Retinal pigment epithelial cell (primary cell): ENCODE data around the gene NSUN2.

Experiments used
- DNase-seq: peaks from one replicate; pipeline ENCODE4 v3.0.0-alpha.2; 2010; ENCODE audit warnings: low read depth
- H3K4me3 ChIP-seq: 2 replicates; pipeline ENCODE4 v1.5.1; 2011; ENCODE audit warnings: mild to moderate bottlenecking, low read length, control low read depth, moderate library complexity
- CTCF ChIP-seq: conservative IDR thresholded peaks from 2 replicates; pipeline ENCODE4 v1.5.1; 2011; ENCODE audit warnings: low read depth, low read length, control low read depth, inconsistent platforms

Gene NSUN2

GRCh38 chr5:6604946-6605345 lies 27.9 kb downstream of the NSUN2 start:
- DNase-seq, result no peak
- no peak overlapping the region for H3K4me3 ChIP-seq
- TF ChIP-seq CTCF, result no peak

DNA sequence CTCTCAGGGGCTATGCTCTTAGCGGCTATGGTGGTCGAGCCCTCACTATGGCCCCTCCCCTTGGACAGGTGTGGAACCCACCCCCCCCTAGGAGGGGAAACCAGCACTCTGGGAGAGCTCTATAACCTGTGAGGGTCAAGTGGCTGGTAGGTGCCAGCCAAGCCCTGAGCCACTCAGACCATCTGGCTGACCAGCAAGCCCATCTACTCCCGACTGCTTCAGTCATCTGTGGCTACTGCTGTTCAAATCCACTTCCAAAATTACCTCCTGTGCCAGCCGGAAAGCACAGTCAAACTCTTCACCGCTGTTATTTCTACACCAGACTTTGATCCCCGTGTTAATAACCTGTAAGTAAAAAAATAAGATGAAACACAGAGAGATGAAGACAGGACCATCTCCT lies 28.5 kb downstream of the NSUN2 start:
- no peak for TF ChIP-seq CTCF
- H3K4me3 ChIP-seq, result no peak overlapping the region
- no peak for DNase-seq

GRCh38 chr5:6603643-6604042 lies 29.2 kb downstream of the NSUN2 start:
- TF ChIP-seq CTCF, result no peak
- DNase-seq, result no peak
- no peak overlapping the region for H3K4me3 ChIP-seq

DNA sequence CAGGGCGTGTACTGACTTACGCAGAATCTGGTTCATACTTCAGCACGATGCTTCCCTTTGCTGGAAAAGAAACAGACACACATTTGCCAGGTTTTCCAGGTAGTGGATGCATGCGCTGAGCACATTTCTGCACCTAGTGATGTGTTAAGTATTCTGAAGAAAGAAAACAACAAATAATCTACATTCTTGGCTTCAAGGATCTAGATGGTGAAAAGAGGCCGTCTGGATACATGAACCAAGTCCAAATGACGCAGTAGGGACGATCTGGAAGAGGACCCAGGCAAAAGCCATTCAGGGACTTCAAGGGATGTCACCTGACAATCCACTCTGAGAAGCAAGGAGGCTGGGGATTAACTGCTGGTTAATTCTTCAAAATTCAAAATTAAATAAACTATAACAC lies 30.4 kb downstream of the NSUN2 start:
- DNase-seq, result no peak
- no peak for TF ChIP-seq CTCF

GRCh38 chr5:6601816-6602215 lies 31.0 kb downstream of the NSUN2 start:
- no peak for DNase-seq
- no peak overlapping the region for H3K4me3 ChIP-seq

More for the DNA sequence above, 30.4 kb downstream of the NSUN2 start:
- no peak overlapping the region for H3K4me3 ChIP-seq

GRCh38 chr5:6601271-6601670 lies 31.6 kb downstream of the NSUN2 start:
- no peak for TF ChIP-seq CTCF
- no peak for DNase-seq
- H3K4me3 ChIP-seq, result no peak overlapping the region

More at GRCh38 chr5:6601816-6602215, 31.0 kb downstream of the NSUN2 start:
- no peak for TF ChIP-seq CTCF

GRCh38 chr5:6599739-6600138 lies 33.1 kb downstream of the NSUN2 start:
- H3K4me3 ChIP-seq, result no peak overlapping the region
- TF ChIP-seq CTCF, result no peak
- no peak for DNase-seq
